PC-9 (cell line): Measurements from ENCODE around the gene ENGASE.

Experiments
- EZH2 ChIP-seq: fragments of 200-600 bp; sonication (generic); IDR thresholded peaks from 2 replicates; pipeline ENCODE4 v1.8.0; 2017; ENCODE audit warnings: antibody characterized with exemption, low read depth
- TF ChIP-seq, protein P1 (sequence below): fragments of 200-600 bp; sonication (generic); conservative IDR thresholded peaks from 2 replicates; pipeline ENCODE4 v1.6.1; 2017; ENCODE audit warnings: mixed run types, antibody characterized with exemption, mild to moderate bottlenecking, moderate library complexity

DNA sequence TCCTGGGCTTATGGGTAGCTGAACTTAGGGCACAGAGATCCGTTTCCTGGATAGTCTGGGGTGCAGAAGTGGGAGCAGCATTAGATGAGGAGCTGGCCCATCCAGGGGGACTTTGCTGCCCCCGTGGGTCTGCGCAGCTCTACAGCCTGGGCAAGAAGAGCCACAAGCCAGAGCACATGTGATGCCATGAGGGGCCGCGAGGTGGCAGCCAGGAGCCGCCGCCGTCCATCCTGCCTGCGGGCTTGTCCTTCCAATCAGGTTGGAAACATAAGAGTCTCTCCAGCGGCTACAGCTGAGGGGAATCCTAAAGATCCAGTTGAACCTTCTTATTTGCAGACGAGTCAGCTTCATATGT lies 28.8 kb upstream of the ENGASE start:
- TF ChIP-seq, protein P1, sequence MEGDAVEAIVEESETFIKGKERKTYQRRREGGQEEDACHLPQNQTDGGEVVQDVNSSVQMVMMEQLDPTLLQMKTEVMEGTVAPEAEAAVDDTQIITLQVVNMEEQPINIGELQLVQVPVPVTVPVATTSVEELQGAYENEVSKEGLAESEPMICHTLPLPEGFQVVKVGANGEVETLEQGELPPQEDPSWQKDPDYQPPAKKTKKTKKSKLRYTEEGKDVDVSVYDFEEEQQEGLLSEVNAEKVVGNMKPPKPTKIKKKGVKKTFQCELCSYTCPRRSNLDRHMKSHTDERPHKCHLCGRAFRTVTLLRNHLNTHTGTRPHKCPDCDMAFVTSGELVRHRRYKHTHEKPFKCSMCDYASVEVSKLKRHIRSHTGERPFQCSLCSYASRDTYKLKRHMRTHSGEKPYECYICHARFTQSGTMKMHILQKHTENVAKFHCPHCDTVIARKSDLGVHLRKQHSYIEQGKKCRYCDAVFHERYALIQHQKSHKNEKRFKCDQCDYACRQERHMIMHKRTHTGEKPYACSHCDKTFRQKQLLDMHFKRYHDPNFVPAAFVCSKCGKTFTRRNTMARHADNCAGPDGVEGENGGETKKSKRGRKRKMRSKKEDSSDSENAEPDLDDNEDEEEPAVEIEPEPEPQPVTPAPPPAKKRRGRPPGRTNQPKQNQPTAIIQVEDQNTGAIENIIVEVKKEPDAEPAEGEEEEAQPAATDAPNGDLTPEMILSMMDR, result peak; percentile 85
- no peak for TF ChIP-seq EZH2
